DMS53 treated with DMSO at 0.1 percent for 48 hours (cell line): ENCODE data around the gene NR1H3.

Experiments
- DNase-seq: peaks from one replicate; lab custom pipeline; 2025; ENCODE audit not compliant: unreplicated experiment; lab: John Stamatoyannopoulos, UW

Gene NR1H3

GRCh38 chr11:47243454-47243853 lies 14.3 kb upstream of the NR1H3 start:
- peak; percentile 51 for DNase-seq

GRCh38 chr11:47244448-47245350 lies 13.1 kb upstream of the NR1H3 start:
- DNase-seq, result no peak

GRCh38 chr11:47245611-47246357 lies 12.0 kb upstream of the NR1H3 start:
- DNase-seq, result no peak

GRCh38 chr11:47247502-47247901 lies 10.3 kb upstream of the NR1H3 start:
- no peak for DNase-seq

GRCh38 chr11:47248304-47248663 lies 9.5 kb upstream of the NR1H3 start:
- no peak for DNase-seq

GRCh38 chr11:47248664-47249377 lies 9.0 kb upstream of the NR1H3 start, which contains the start of gene ACP2:
TSS of gene ACP2 (minus strand) at chr11:47248814. CDS start at chr11:47248789, 25 bp downstream.
- peak; percentile 56 for DNase-seq

- no peak for DNase-seq
Measured at GRCh38 chr11:47249378-47249715, 8.4 kb upstream of the NR1H3 start.

GRCh38 chr11:47251751-47252150 lies 6.0 kb upstream of the NR1H3 start:
- no peak for DNase-seq

- no peak for DNase-seq
Measured at GRCh38 chr11:47253660-47254059, 4.1 kb upstream of the NR1H3 start.

- DNase-seq, result no peak
Measured at GRCh38 chr11:47254386-47254785, 3.4 kb upstream of the NR1H3 start.

GRCh38 chr11:47256374-47256773 lies 1.4 kb upstream of the NR1H3 start:
- no peak for DNase-seq

GRCh38 chr11:47257177-47257516 lies 649 bp upstream of the NR1H3 start:
- no peak for DNase-seq

GRCh38 chr11:47258317-47258902 lies 614 bp downstream of the NR1H3 start:
- no peak for DNase-seq

GRCh38 chr11:47259232-47259977 lies 1.6 kb downstream of the NR1H3 start:
- no peak for DNase-seq

- DNase-seq, result no peak
Measured at GRCh38 chr11:47260366-47260765, 2.6 kb downstream of the NR1H3 start.

- no peak for DNase-seq
Measured at GRCh38 chr11:47261291-47261800, 3.5 kb downstream of the NR1H3 start.

GRCh38 chr11:47264119-47264518 lies 6.3 kb downstream of the NR1H3 start:
- no peak for DNase-seq

- no peak for DNase-seq
Measured at GRCh38 chr11:47264521-47264920, 6.7 kb downstream of the NR1H3 start.

GRCh38 chr11:47267876-47268275 lies 10.1 kb downstream of the NR1H3 start:
- DNase-seq, result no peak

- DNase-seq, result no peak
Measured at GRCh38 chr11:47268448-47269001, 10.7 kb downstream of the NR1H3 start.
